SK-N-SH (cell line): Measurements from ENCODE around the gene CTNNA3. TPM values are rescaled to one million over a fixed set of nuclear protein-coding genes. Genes with fewer than 3 reads are reported as not detected.

ENCODE experiments used
- CTCF ChIA-PET: fragments of 300-600, 350-600 bp; formaldehyde crosslinking; extraction: SDS; loops from one replicate; lab custom pipeline; 2021; lab: Yijun Ruan, JAX
- POLR2A ChIA-PET: fragments of 350-600 bp; sonication (Branson Sonifier 250); formaldehyde crosslinking; extraction: SDS; loops from one replicate; lab custom pipeline; 2020; ENCODE audit warnings: antibody characterized with exemption, inconsistent platforms; lab: Yijun Ruan, JAX
- DNase-seq: peaks from one replicate; pipeline ENCODE4 v3.0.0; 2012
- H2AFZ ChIP-seq: fragments of 200-600 bp; sonication (generic); 2 replicates; pipeline ENCODE4 v1.8.1; 2016; ENCODE audit warnings: antibody characterized with exemption, mild to moderate bottlenecking, low read depth
- H3F3A ChIP-seq: fragments of 200-600 bp; sonication (generic); replicated peaks from 2 replicates; pipeline ENCODE3; 2016; ENCODE audit warnings: antibody characterized with exemption, mild to moderate bottlenecking; ENCODE audit not compliant: insufficient read depth
- H3K27ac ChIP-seq, 2 experiments: fragments of 200-500 bp in 1 of 2; fragments of 200-600 bp in 1 of 2; sonication (Bioruptor generic) in 1 of 2; sonication (generic), shearing (Covaris generic) in 1 of 2; 2 replicates each; pipeline versions ENCODE4 v1.5.1 to v1.6.1; 2014 to 2016; ENCODE audit warnings: low read depth in 2 of 2, inconsistent platforms in 1 of 2, low read length in 1 of 2, mild to moderate bottlenecking in 1 of 2, mixed read lengths in 1 of 2
- H3K27me3 ChIP-seq: fragments of 200-600 bp; sonication (generic), shearing (Covaris generic); 2 replicates; pipeline ENCODE4 v1.6.1; 2016; ENCODE audit warnings: mixed run types; ENCODE audit not compliant: insufficient read depth
- H3K36me3 ChIP-seq, 2 experiments: fragments of 200-500 bp in 1 of 2; fragments of 200-600 bp in 1 of 2; sonication (Bioruptor generic) in 1 of 2; sonication (generic) in 1 of 2; replicated peaks in 1 of 2; 2 replicates each; pipeline versions ENCODE3 to v1.5.1; 2014 to 2016; ENCODE audit warnings: low read length in 1 of 2, mild to moderate bottlenecking in 1 of 2; ENCODE audit not compliant: insufficient read depth in 2 of 2, control insufficient read depth in 1 of 2
- H3K4me1 ChIP-seq, 2 experiments: fragments of 200-500 bp in 1 of 2; fragments of 200-600 bp in 1 of 2; sonication (Bioruptor generic) in 1 of 2; sonication (generic), shearing (Covaris generic) in 1 of 2; 2 replicates each; pipeline versions ENCODE4 v1.5.1 to v1.6.1; 2014 to 2016; ENCODE audit warnings: low read depth in 1 of 2, low read length in 1 of 2, mixed run types in 1 of 2; ENCODE audit not compliant: insufficient read depth in 2 of 2, control insufficient read depth in 1 of 2
- H3K4me2 ChIP-seq: fragments of 200-600 bp; sonication (generic), shearing (Covaris generic); 2 replicates; pipeline ENCODE4 v1.6.1; 2017; ENCODE audit warnings: mixed run types
- H3K4me3 ChIP-seq, 2 experiments: fragments of 200-500 bp in 1 of 2; fragments of 200-600 bp in 1 of 2; sonication (Bioruptor generic) in 1 of 2; sonication (generic), shearing (Covaris generic) in 1 of 2; 2 replicates each; pipeline versions ENCODE4 v1.5.1 to v1.8.1; 2014 to 2016; ENCODE audit warnings: low read depth in 2 of 2, inconsistent platforms in 1 of 2, low read length in 1 of 2, mild to moderate bottlenecking in 1 of 2, mixed read lengths in 1 of 2, moderate library complexity in 1 of 2
- H3K79me2 ChIP-seq: fragments of 200-600 bp; sonication (generic); 2 replicates; pipeline ENCODE4 v1.8.1; 2017; ENCODE audit warnings: mild to moderate bottlenecking; ENCODE audit not compliant: insufficient read depth
- H3K9ac ChIP-seq: fragments of 200-600 bp; sonication (generic); 2 replicates; pipeline ENCODE4 v1.6.1; 2017; ENCODE audit warnings: mixed run types
- H3K9me2 ChIP-seq: fragments of 200-600 bp; sonication (generic); 2 replicates; pipeline ENCODE4 v1.6.1; 2017; ENCODE audit warnings: mixed run types
- H3K9me3 ChIP-seq: fragments of 200-600 bp; sonication (generic); 2 replicates; pipeline ENCODE4 v1.6.1; 2017; ENCODE audit warnings: mixed run types, mild to moderate bottlenecking, moderate library complexity
- H4K20me1 ChIP-seq: fragments of 200-600 bp; sonication (generic); 2 replicates; pipeline ENCODE4 v1.6.1; 2017; ENCODE audit warnings: mild to moderate bottlenecking, mixed run types; ENCODE audit not compliant: insufficient read depth
- CHD2 ChIP-seq: fragments of 150-350 bp; IDR thresholded peaks from 2 replicates; pipeline ENCODE4 v1.6.1; 2018; ENCODE audit warnings: low read length; ENCODE audit not compliant: partially characterized antibody
- EP300 ChIP-seq, 2 experiments: IDR thresholded peaks; 2 replicates each; pipeline versions ENCODE4 v1.4.0 to v1.6.1; 2012; ENCODE audit warnings: borderline replicate concordance in 1 of 2, low read depth in 1 of 2, low read length in 1 of 2
- FOXJ3 ChIP-seq: sonication (generic); formaldehyde crosslinking; IDR thresholded peaks from 2 replicates; pipeline ENCODE4 v1.5.1; 2020; ENCODE audit warnings: mild to moderate bottlenecking, missing genetic modification reagents
- FOXM1 ChIP-seq: IDR thresholded peaks from 2 replicates; pipeline ENCODE4 v1.4.0; 2012; ENCODE audit warnings: low read depth, mild to moderate bottlenecking
- JUND ChIP-seq: IDR thresholded peaks from 2 replicates; pipeline ENCODE4 v1.4.0; 2012
- MAX ChIP-seq: IDR thresholded peaks from 2 replicates; pipeline ENCODE4 v1.4.0; 2012; ENCODE audit warnings: low read depth
- MEF2A ChIP-seq: IDR thresholded peaks from 2 replicates; pipeline ENCODE4 v1.4.0; 2012; ENCODE audit warnings: low read depth, borderline replicate concordance
- MXI1 ChIP-seq: IDR thresholded peaks from 2 replicates; pipeline ENCODE4 v1.6.1; 2012; ENCODE audit warnings: mild to moderate bottlenecking, low read depth, low read length, improper control_type of control experiment
- NFIC ChIP-seq: IDR thresholded peaks from 2 replicates; pipeline ENCODE4 v1.4.0; 2012; ENCODE audit warnings: borderline replicate concordance
- RAD21 ChIP-seq: IDR thresholded peaks from 2 replicates; pipeline ENCODE4 v1.6.1; 2012; ENCODE audit warnings: mild to moderate bottlenecking, low read length
- REST ChIP-seq: IDR thresholded peaks from 2 replicates; pipeline ENCODE4 v1.6.1; 2012; ENCODE audit warnings: mild to moderate bottlenecking, low read depth, low read length, moderate library complexity
- RXRA ChIP-seq: IDR thresholded peaks from 2 replicates; pipeline ENCODE4 v1.4.0; 2012; ENCODE audit warnings: low read depth, mild to moderate bottlenecking, borderline replicate concordance
- SMC3 ChIP-seq: IDR thresholded peaks from 2 replicates; pipeline ENCODE4 v1.6.1; 2012; ENCODE audit warnings: low read depth, low read length, improper control_type of control experiment
- TAF1 ChIP-seq: IDR thresholded peaks from 2 replicates; pipeline ENCODE4 v1.6.1; 2012; ENCODE audit warnings: low read depth, mild to moderate bottlenecking, low read length, moderate library complexity, borderline replicate concordance
- YY1 ChIP-seq: IDR thresholded peaks from 2 replicates; pipeline ENCODE4 v1.4.0; 2012; ENCODE audit warnings: low read depth, mild to moderate bottlenecking
- WGBS: methylation state at CpG from one replicate; pipeline ENCODE4 v1.1.6; 2017; ENCODE audit warnings: low lambda C conversion rate; 5-methylcytosine and 5-hydroxymethylcytosine counted together
- polyA plus RNA-seq, 3 experiments: library from polyadenylated mRNA; depleted of rRNA; stranded (reverse); fragments of >200 nt; gene quantifications; 2 replicates each; pipeline ENCODE4 v1.2.3, GENCODE V29; 2012

The CTNNA3 gene
- polyA plus RNA-seq, 1 of the 3 experiments (the other 2 are of a cell fraction) = not detected

GRCh38 chr10:67033878-67034277 lies 662.1 kb downstream of the CTNNA3 start:
- H3K9me3 ChIP-seq = no peaks in the 10 kb centered on the region
- no peak overlapping the region for H2AFZ ChIP-seq
- no peaks in the 10 kb centered on the region for H3K9me2 ChIP-seq
- H3K27ac ChIP-seq = no peak overlapping the region
- no peak overlapping the region for H3K4me3 ChIP-seq
- H3K4me2 ChIP-seq = no peak overlapping the region
- CTCF ChIA-PET = no interaction called here
- no peaks in the 10 kb centered on the region for H3F3A ChIP-seq
- no peaks in the 10 kb centered on the region for H3K27me3 ChIP-seq
- TF ChIP-seq NFIC = no peak
- TF ChIP-seq FOXM1 = no peak
- no peak for TF ChIP-seq RAD21
- TF ChIP-seq SMC3 = no peak
- no peak for TF ChIP-seq YY1
- no peak for TF ChIP-seq MXI1
- no peak for TF ChIP-seq REST
- TF ChIP-seq JUND = no peak
- TF ChIP-seq, all 33 proteins: peak for 0
- Histone ChIP-seq H3K79me2 (no peaks in the 10 kb centered on the region), H3K4me1 (no peaks in the 10 kb centered on the region), H4K20me1 (no peaks in the 10 kb centered on the region), H3K36me3 (no peaks in the 10 kb centered on the region), H3K9ac (no peak overlapping the region)
- POLR2A ChIA-PET = no interaction called here
- no peak for DNase-seq
- 10% methylated on average over 8 of the region's 9 CpGs for WGBS

- DNase-seq = no peak
- no peak overlapping the region for H3K4me3 ChIP-seq
- H3K79me2 ChIP-seq = no peaks in the 10 kb centered on the region
- H3K4me2 ChIP-seq = no peak overlapping the region
- no peak overlapping the region for H3K9ac ChIP-seq
- no peaks in the 10 kb centered on the region for H3K27me3 ChIP-seq
- no peaks in the 10 kb centered on the region for H3K9me2 ChIP-seq
- H3K4me1 ChIP-seq = no peaks in the 10 kb centered on the region
- CTCF ChIA-PET = no interaction called here
- TF ChIP-seq NFIC (no peak), TAF1 (no peak), FOXJ3 (CRISPR knock-in tag) (no peak), RXRA (no peak), EP300 (IDR thresholded peaks at IDR 0.05; ENCODE audit: borderline replicate concordance in 1 of 2, low read depth in 1 of 2, low read length in 1 of 2) (no peak), CHD2 (no peak), MXI1 (no peak), MEF2A (no peak), MAX (no peak), YY1 (no peak)
- H3K27ac ChIP-seq = no peak overlapping the region
- H3F3A ChIP-seq = no peaks in the 10 kb centered on the region
- no peaks in the 10 kb centered on the region for H3K9me3 ChIP-seq
- H4K20me1 ChIP-seq = no peaks in the 10 kb centered on the region
- no peaks in the 10 kb centered on the region for H3K36me3 ChIP-seq
- POLR2A ChIA-PET = no interaction called here
- H2AFZ ChIP-seq = no peak overlapping the region
These were observed 673.9 kb downstream of the CTNNA3 start for GRCh38 chr10:67022099-67022498.
